GM19193 (cell line): ENCODE results near the gene ENG.

Experiments
- POLR2A ChIP-seq: IDR thresholded peaks from 4 replicates; pipeline ENCODE4 v1.6.1; 2011; ENCODE audit not compliant: insufficient read depth, insufficient read length; ENCODE audit errors: extremely low read depth

Gene ENG

GRCh38 chr9:127858041-127858512 lies 3.6 kb upstream of the ENG start:
- TF ChIP-seq POLR2A = no peak

GRCh38 chr9:127857278-127857677 lies 2.8 kb upstream of the ENG start:
- TF ChIP-seq POLR2A = no peak

GRCh38 chr9:127856729-127857116 lies 2.3 kb upstream of the ENG start:
- TF ChIP-seq POLR2A = no peak

GRCh38 chr9:127856094-127856728 lies 1.8 kb upstream of the ENG start:
- TF ChIP-seq POLR2A = no peak

GRCh38 chr9:127855522-127855921 lies 1.1 kb upstream of the ENG start:
- TF ChIP-seq POLR2A = no peak

GRCh38 chr9:127854960-127855359 lies 502 bp upstream of the ENG start:
- no peak for TF ChIP-seq POLR2A

GRCh38 chr9:127853312-127854183 lies 910 bp downstream of the ENG start:
- no peak for TF ChIP-seq POLR2A

GRCh38 chr9:127852829-127853228 lies 1.6 kb downstream of the ENG start:
- TF ChIP-seq POLR2A = no peak

- no peak for TF ChIP-seq POLR2A
Observed at GRCh38 chr9:127850286-127850830, 4.1 kb downstream of the ENG start.

GRCh38 chr9:127848756-127849504 lies 5.5 kb downstream of the ENG start:
- TF ChIP-seq POLR2A = no peak

GRCh38 chr9:127847833-127848755 lies 6.4 kb downstream of the ENG start:
- TF ChIP-seq POLR2A = no peak

GRCh38 chr9:127847178-127847510 lies 7.3 kb downstream of the ENG start:
- TF ChIP-seq POLR2A = no peak

GRCh38 chr9:127846443-127847177 lies 7.8 kb downstream of the ENG start:
- TF ChIP-seq POLR2A = no peak

- no peak for TF ChIP-seq POLR2A
Observed at GRCh38 chr9:127844821-127845359, 9.6 kb downstream of the ENG start.
